ENCODE measurements around the gene DPP10.

DPP10 gene

DNA sequence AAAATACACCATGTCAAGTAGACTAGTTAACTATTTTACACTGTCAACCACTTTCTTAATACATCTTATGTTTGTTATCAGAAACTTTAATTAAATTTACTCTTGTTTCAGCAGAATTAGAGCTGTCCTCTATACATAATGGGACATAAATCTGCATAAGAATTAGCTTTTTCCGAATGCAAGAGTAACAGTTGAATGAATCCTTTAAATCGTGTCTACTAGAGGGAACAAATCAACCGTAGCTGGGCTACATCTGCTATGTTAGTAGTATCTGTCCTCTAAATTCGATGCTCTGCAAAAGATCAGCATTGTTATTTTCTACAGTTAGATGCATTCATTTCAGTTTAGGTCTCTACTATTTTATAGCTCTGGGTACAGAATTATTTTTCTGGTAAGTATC lies 1090.6 kb downstream of the DPP10 start:
- Histone ChIP-seq H2AFZ (ENCODE audit: low read length, unreplicated experiment) (no peak overlapping the region), H3K4me1 (ENCODE audit: control insufficient read depth, insufficient read depth, low read length, unreplicated experiment) (no peaks in the 10 kb centered on the region), H3K36me3 (ENCODE audit: insufficient read depth, low read length) (no peaks in the 10 kb centered on the region), H3K27me3 (ENCODE audit: insufficient read depth, low read length) (no peaks in the 10 kb centered on the region), H3K4me3 (ENCODE audit: low read depth, low read length) (no peak overlapping the region), H3K79me2 (ENCODE audit: control insufficient read depth, insufficient read depth, low read length, unreplicated experiment) (no peaks in the 10 kb centered on the region), H3K27ac (ENCODE audit: low read depth, low read length) (no peak overlapping the region)

DNA sequence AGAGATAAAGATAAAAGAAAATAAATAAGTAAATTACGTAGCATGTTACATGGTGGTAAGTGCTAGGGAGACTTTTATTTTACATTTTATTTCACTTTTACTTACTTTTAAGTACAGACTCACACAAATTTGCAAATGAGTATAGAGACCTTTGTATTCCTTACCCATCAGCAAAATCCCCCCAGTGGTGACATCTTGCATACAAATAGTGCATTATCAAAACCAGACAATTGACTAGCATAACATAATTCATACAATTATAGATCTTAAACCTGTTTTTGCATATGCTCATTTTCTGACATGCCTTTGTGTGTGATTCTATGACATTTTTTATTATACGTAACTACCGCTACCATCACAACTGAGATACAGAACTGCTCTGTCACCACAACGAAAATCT lies 1099.4 kb downstream of the DPP10 start:
- H3K4me3 ChIP-seq (ENCODE audit: low read depth, low read length): no peak overlapping the region
- H2AFZ ChIP-seq (ENCODE audit: low read length, unreplicated experiment): no peak overlapping the region
- no peak overlapping the region for H3K27ac ChIP-seq (ENCODE audit: low read depth, low read length)
- no peaks in the 10 kb centered on the region for H3K4me1 ChIP-seq (ENCODE audit: control insufficient read depth, insufficient read depth, low read length, unreplicated experiment)
- H3K79me2 ChIP-seq (ENCODE audit: control insufficient read depth, insufficient read depth, low read length, unreplicated experiment): no peaks in the 10 kb centered on the region
- H3K27me3 ChIP-seq (ENCODE audit: insufficient read depth, low read length): no peaks in the 10 kb centered on the region
- no peaks in the 10 kb centered on the region for H3K36me3 ChIP-seq (ENCODE audit: insufficient read depth, low read length)

DNA sequence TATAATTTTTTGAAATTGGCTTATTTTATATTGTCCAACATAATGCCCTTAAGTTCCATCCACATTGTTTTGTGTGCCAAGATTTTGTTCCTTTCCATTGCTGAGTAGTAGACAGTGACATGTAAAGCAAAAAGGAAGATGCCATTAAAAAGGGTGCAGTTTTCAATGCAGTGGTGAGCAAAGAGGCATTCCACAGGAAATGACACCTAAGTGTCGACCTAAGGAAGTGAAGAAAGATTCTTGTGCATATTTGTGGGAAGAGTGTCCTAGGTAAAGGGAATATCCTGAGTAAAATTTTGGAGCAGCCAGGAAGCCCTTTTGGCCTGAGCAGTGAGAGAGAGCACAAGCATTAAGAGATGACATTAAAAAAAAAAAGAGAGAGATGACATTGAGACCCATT lies 1099.9 kb downstream of the DPP10 start:
- H3K27ac ChIP-seq (ENCODE audit: low read depth, low read length): no peak overlapping the region
- H3K27me3 ChIP-seq (ENCODE audit: insufficient read depth, low read length): no peaks in the 10 kb centered on the region
- no peak overlapping the region for H3K4me3 ChIP-seq (ENCODE audit: low read depth, low read length)
- H2AFZ ChIP-seq (ENCODE audit: low read length, unreplicated experiment): no peak overlapping the region
- H3K36me3 ChIP-seq (ENCODE audit: insufficient read depth, low read length): no peaks in the 10 kb centered on the region
- no peaks in the 10 kb centered on the region for H3K4me1 ChIP-seq (ENCODE audit: control insufficient read depth, insufficient read depth, low read length, unreplicated experiment)
- no peaks in the 10 kb centered on the region for H3K79me2 ChIP-seq (ENCODE audit: control insufficient read depth, insufficient read depth, low read length, unreplicated experiment)

DNA sequence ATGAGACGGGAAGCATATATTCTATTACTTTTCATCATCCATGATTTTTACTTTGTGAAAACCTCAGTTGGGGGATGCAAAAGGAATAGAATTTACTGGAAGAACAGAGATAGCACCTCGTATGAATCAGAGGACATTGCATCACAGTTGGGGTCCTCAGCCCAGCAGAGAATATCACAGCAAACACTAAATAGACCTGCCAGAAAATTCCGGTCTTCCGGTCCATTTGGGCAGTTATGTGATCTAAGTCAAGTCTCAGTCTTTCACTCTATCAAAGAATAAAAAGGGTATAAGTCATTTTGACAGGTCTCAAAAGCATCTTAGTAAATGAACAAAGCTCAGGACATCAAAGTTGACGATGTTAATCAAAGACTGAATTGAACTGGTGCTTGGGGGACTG lies 1100.6 kb downstream of the DPP10 start:
- Histone ChIP-seq H2AFZ (ENCODE audit: low read length, unreplicated experiment) (no peak overlapping the region), H3K27me3 (ENCODE audit: insufficient read depth, low read length) (no peaks in the 10 kb centered on the region), H3K36me3 (ENCODE audit: insufficient read depth, low read length) (no peaks in the 10 kb centered on the region), H3K4me3 (ENCODE audit: low read depth, low read length) (no peak overlapping the region), H3K79me2 (ENCODE audit: control insufficient read depth, insufficient read depth, low read length, unreplicated experiment) (no peaks in the 10 kb centered on the region), H3K27ac (ENCODE audit: low read depth, low read length) (no peak overlapping the region), H3K4me1 (ENCODE audit: control insufficient read depth, insufficient read depth, low read length, unreplicated experiment) (no peaks in the 10 kb centered on the region)

DNA sequence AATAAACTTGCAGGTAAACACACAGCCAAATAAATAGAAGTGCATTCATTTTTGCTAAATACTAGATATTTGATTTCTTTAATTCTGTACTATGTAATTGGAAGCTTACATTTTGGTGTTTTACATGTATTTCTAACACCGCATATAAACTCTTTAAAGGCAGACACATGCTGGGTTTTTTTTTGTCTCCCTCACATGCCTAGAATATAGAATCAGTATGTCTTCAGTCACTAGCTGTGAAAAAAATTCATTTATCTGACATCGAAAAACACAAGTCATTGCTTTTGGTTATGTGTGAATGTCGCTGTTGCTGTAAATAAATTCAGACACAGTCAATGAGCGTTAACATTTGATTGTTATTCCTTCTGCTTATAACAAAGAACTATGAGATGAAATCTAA lies 1101.0 kb downstream of the DPP10 start:
- Histone ChIP-seq H3K36me3 (ENCODE audit: insufficient read depth, low read length) (no peaks in the 10 kb centered on the region), H3K27ac (ENCODE audit: low read depth, low read length) (no peak overlapping the region), H3K79me2 (ENCODE audit: control insufficient read depth, insufficient read depth, low read length, unreplicated experiment) (no peaks in the 10 kb centered on the region), H3K4me3 (ENCODE audit: low read depth, low read length) (no peak overlapping the region), H3K27me3 (ENCODE audit: insufficient read depth, low read length) (no peaks in the 10 kb centered on the region), H2AFZ (ENCODE audit: low read length, unreplicated experiment) (no peak overlapping the region), H3K4me1 (ENCODE audit: control insufficient read depth, insufficient read depth, low read length, unreplicated experiment) (no peaks in the 10 kb centered on the region)

DNA sequence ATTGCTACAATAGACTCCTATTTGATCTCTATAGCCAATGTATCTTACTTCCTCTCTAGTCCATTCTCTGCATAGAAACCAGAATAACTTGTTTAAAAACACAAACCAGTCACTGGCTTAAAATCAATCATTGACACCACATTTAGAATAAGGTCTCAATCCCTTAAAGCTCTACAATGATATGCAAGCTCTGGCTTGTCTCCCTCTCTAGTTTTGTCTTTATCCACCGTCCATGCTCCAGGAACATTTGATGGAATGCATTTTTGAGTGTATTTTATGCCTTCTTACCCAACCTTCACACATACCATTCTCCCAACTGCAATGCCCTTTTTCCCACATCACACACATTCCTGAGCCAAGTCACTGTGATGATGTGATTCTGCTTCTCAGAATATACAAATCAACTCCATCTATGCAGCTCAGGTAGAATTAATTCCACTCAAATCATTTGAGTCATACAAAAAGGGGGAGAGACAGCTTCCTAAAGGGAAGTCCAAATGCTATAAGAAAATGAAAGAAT lies 1107.2 kb downstream of the DPP10 start:
- H3K27me3 ChIP-seq (ENCODE audit: insufficient read depth, low read length): no peaks in the 10 kb centered on the region
- no peaks in the 10 kb centered on the region for H3K79me2 ChIP-seq (ENCODE audit: control insufficient read depth, insufficient read depth, low read length, unreplicated experiment)
- no peak overlapping the region for H2AFZ ChIP-seq (ENCODE audit: low read length, unreplicated experiment)
- H3K4me3 ChIP-seq (ENCODE audit: low read depth, low read length): no peak overlapping the region
- H3K27ac ChIP-seq (ENCODE audit: low read depth, low read length): no peak overlapping the region
- no peaks in the 10 kb centered on the region for H3K36me3 ChIP-seq (ENCODE audit: insufficient read depth, low read length)
- no peaks in the 10 kb centered on the region for H3K4me1 ChIP-seq (ENCODE audit: control insufficient read depth, insufficient read depth, low read length, unreplicated experiment)

DNA sequence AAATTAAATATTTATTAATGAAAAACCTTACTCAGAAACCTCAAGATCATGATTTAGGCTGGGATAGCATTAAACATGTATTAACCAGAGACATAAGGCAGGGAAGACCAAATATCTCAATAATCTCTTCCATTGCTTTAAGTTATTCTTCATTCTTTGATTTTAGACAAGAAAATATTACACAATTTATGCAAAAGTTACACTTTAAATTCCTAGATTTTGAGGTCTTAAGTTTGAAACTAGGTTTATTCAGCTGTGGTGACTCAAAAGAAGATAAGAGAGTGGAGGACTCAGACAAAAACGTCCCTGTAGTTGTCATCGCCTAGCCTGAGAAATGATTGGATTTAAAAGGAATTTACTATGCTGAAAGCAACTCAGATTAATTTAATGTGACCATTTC lies 1110.3 kb downstream of the DPP10 start:
- no peak overlapping the region for H3K4me3 ChIP-seq (ENCODE audit: low read depth, low read length)
- H3K79me2 ChIP-seq (ENCODE audit: control insufficient read depth, insufficient read depth, low read length, unreplicated experiment): no peaks in the 10 kb centered on the region
- no peaks in the 10 kb centered on the region for H3K36me3 ChIP-seq (ENCODE audit: insufficient read depth, low read length)
- no peaks in the 10 kb centered on the region for H3K4me1 ChIP-seq (ENCODE audit: control insufficient read depth, insufficient read depth, low read length, unreplicated experiment)
- no peak overlapping the region for H2AFZ ChIP-seq (ENCODE audit: low read length, unreplicated experiment)
- H3K27me3 ChIP-seq (ENCODE audit: insufficient read depth, low read length): no peaks in the 10 kb centered on the region
- no peak overlapping the region for H3K27ac ChIP-seq (ENCODE audit: low read depth, low read length)

DNA sequence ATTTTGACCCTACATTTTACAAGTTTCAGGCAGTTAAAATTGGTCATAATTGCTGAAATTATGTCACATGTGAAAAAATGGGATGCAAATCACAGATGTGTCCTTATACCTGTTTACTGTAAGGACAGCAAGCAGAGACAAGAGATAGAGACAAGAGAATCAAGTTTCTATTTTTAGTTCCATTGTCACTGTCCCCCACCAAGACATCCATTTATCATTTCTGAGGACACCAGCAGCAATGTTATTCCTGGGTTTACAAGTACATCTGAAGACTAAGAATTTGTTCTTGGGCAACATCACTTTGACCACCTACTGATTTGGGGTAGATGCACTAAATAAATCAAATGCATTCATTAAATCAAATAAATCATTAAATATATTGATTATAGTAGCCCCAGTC lies 1111.7 kb downstream of the DPP10 start:
- no peak overlapping the region for H3K4me3 ChIP-seq (ENCODE audit: low read depth, low read length)

DNA sequence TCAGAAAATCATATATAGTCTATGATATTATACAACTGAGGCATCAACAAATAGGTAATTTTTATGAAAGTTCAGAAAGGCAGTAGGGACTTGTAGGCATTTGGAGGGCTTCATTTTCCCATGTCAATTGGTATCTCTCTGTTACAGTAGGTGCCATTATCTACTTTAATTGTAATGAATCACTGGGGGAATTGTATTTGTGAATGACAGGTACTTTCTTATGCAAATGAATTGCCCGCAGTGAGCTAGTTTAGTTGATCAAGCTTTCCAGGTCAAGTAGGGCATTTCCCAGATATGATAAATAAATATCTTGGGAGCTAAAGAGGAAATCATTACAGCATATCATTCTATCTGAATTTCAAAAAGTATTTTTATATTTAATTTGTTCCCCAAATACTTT lies 1116.3 kb downstream of the DPP10 start:
- Histone ChIP-seq H3K36me3 (ENCODE audit: insufficient read depth, low read length) (no peaks in the 10 kb centered on the region), H3K27me3 (ENCODE audit: insufficient read depth, low read length) (no peaks in the 10 kb centered on the region), H2AFZ (ENCODE audit: low read length, unreplicated experiment) (no peak overlapping the region), H3K79me2 (ENCODE audit: control insufficient read depth, insufficient read depth, low read length, unreplicated experiment) (no peaks in the 10 kb centered on the region), H3K27ac (ENCODE audit: low read depth, low read length) (no peak overlapping the region), H3K4me3 (ENCODE audit: low read depth, low read length) (no peak overlapping the region), H3K4me1 (ENCODE audit: control insufficient read depth, insufficient read depth, low read length, unreplicated experiment) (no peaks in the 10 kb centered on the region)

More for the DNA sequence above, 1111.7 kb downstream of the DPP10 start:
- H3K27me3 ChIP-seq (ENCODE audit: insufficient read depth, low read length): no peaks in the 10 kb centered on the region
- H2AFZ ChIP-seq (ENCODE audit: low read length, unreplicated experiment): no peak overlapping the region
- no peaks in the 10 kb centered on the region for H3K4me1 ChIP-seq (ENCODE audit: control insufficient read depth, insufficient read depth, low read length, unreplicated experiment)
- H3K79me2 ChIP-seq (ENCODE audit: control insufficient read depth, insufficient read depth, low read length, unreplicated experiment): no peaks in the 10 kb centered on the region
- no peak overlapping the region for H3K27ac ChIP-seq (ENCODE audit: low read depth, low read length)
- no peaks in the 10 kb centered on the region for H3K36me3 ChIP-seq (ENCODE audit: insufficient read depth, low read length)

DNA sequence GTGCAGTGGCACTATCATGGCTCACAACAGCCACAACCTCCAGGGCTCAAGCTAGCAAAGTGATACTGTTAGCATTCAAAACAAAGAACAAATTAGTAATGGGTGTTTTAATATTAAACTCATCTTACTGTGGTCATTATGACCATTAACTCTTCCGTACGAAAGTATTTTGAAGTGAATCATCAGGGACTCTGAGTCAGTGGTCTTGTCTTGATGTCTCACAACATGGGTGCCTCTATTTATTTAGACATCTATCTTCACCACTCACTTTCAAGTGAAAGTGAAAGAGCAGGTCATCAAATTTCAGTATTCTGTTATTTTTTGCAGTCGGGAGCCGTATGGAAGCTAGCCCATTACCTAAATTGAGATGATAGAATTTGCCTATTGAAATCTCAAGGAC lies 1118.2 kb downstream of the DPP10 start:
- Histone ChIP-seq H3K4me1 (ENCODE audit: control insufficient read depth, insufficient read depth, low read length, unreplicated experiment) (no peaks in the 10 kb centered on the region), H2AFZ (ENCODE audit: low read length, unreplicated experiment) (no peak overlapping the region), H3K4me3 (ENCODE audit: low read depth, low read length) (no peak overlapping the region)

DNA sequence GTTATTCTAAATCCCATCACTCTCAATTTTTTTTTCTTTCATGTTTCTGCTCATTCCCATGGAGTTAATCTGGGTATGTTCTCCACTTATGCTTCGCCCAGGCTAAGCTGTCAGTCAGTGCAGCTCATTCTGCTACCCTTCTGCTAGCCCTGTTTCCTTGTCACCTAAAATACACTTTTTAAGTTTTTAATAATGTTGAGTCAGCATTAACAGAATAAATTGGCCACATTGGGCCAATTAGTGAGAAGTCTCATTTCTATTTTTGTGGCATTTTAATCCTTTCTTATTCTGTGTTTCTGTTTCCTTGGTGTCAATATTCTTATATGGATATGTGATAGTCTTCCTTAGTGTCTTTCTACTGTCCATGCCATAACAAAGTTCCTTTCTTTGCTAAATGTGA lies 1126.2 kb downstream of the DPP10 start:
- H3K79me2 ChIP-seq (ENCODE audit: control insufficient read depth, insufficient read depth, low read length, unreplicated experiment): no peaks in the 10 kb centered on the region
- no peak overlapping the region for H3K4me3 ChIP-seq (ENCODE audit: low read depth, low read length)
- H2AFZ ChIP-seq (ENCODE audit: low read length, unreplicated experiment): no peak overlapping the region
- H3K36me3 ChIP-seq (ENCODE audit: insufficient read depth, low read length): no peaks in the 10 kb centered on the region
- H3K27ac ChIP-seq (ENCODE audit: low read depth, low read length): no peak overlapping the region
- no peaks in the 10 kb centered on the region for H3K27me3 ChIP-seq (ENCODE audit: insufficient read depth, low read length)
- no peaks in the 10 kb centered on the region for H3K4me1 ChIP-seq (ENCODE audit: control insufficient read depth, insufficient read depth, low read length, unreplicated experiment)

More for the DNA sequence above, 1118.2 kb downstream of the DPP10 start:
- Histone ChIP-seq H3K36me3 (ENCODE audit: insufficient read depth, low read length) (no peaks in the 10 kb centered on the region), H3K27ac (ENCODE audit: low read depth, low read length) (no peak overlapping the region), H3K27me3 (ENCODE audit: insufficient read depth, low read length) (no peaks in the 10 kb centered on the region), H3K79me2 (ENCODE audit: control insufficient read depth, insufficient read depth, low read length, unreplicated experiment) (no peaks in the 10 kb centered on the region)
